GM18511 (cell line): Measurements from ENCODE around the gene CAPN9.
"Not testable (repeated sequence)": the region's sequence is repeated elsewhere in the genome, so short reads cannot be mapped to it uniquely, and the experiment has no call there.

Experiments
- ATAC-seq: cut with Tn5 transposase; IDR thresholded peaks from one replicate; pipeline ENCODE4 v1.9.1; 2021; ENCODE audit warnings: mild to moderate bottlenecking, moderate library complexity; ENCODE audit not compliant: unreplicated experiment

Gene CAPN9

DNA sequence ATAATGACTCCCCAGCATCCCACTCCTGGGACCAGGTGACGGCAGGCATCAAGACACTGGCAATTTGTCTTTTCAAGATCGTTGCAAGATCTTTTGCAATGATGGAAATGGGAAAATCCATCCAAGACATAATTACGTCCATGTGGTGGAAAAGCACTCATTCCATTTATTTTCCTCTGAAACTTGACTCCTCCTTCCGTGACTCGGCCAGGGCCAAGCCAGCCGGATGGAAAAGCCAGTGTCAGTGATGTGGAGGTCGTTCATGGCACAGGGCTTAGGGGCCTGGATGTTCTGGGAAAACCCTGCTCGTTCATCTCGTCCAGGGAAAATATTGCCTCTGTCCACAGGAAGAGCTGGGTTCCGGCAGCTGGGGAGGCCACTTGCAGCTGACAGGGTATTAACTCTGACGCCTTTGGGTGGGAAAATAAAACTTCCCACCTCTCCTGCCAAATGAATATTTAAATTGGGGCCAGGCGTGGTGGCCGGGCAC is 74.9 kb downstream of the CAPN9 start:
- ATAC-seq, result no peak

DNA sequence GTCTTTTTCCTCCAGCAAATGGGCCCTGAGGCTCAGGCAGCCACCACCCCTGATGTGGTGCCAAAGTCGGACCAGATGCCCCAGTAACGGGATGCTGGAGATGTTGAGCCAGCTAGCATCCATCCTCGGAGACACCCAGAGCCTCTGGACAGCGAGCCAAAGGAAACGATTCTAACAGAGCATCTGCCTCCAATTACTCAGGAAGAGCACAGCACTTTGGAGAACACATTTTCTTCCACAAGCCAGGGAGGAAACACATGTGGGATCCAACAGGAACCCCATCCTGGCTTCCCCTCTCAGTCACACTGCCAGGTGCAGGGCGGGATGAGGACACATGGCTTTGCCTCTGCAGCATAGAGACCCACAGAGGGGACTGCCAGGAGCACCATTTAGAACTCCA is 76.2 kb downstream of the CAPN9 start:
- no peak for ATAC-seq

DNA sequence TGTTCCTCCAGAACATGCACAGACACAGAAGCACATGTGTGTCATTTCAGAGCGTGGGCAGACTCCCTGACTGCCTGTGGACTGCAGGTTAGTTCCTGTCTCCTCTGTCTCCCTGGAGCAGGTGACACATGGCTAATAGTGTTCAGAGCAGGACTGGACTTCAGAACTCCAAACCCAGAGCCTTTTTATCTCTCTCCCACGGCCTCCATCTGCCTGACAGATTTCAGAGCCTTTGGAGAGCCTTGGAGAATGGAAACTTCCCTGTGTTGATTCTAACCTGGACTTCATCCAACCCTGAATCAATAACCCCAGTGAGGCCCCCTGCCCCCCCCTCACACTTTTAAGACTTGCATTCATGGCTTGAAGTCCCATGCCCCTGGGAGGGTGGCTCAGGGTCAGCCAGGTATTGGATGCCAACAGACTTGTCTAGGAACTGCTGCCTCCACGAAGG is 76.8 kb downstream of the CAPN9 start:
- no peak for ATAC-seq

DNA sequence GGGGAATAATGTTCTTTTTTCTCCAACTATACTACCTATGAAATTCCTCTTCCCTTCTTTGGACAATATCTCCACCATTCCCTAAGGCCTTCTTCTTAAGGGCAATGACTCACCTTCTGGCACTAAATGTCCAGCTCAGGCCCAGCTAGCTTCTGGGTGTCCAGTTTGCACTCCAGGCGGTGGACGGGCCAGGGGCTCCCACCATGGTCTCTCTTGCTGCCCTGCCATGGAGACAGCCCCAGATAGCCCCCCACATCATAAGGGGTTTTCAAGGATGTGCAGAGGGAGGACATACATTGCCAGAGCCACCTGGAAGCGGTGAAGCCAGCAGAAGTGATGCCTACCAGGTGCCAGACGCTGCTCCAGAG is 77.3 kb downstream of the CAPN9 start:
- no peak for ATAC-seq

DNA sequence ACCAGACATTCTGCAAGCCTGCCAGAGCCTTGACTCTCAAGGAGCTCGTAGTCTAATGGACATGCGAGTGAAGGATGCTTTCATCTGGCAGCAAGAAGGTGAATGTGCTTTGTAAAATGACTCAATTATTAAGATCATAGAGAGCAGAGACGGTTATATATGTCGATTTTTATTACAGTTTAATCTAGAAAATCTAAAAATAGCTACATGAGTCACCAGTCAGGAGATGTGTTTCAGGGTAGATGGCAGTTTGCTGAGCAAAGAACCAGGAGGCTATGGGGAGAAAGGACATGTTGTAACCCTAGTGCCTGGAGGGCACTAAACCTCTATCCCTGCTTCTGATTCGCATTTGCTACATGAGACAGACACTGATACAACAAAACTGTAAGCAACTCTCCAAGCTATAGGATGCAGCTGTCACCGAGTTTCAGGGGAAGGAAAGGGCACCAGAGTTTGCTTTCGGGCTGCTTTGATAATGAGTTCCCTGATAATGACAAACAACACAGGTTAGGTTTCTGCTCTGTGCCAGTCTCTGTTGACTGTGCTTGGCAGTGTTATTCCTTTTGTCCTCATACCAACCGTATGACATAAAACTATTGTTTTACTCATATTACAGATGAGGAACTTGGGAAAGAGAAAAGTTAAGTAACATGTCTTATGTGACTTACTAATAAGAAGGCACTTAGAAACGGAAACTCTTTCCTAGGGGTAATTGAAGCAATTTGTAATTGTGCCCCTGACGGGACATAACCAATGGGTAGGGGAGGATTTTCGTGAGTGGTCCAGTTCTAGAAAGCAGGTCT is 77.9 kb downstream of the CAPN9 start:
- no peak for ATAC-seq

DNA sequence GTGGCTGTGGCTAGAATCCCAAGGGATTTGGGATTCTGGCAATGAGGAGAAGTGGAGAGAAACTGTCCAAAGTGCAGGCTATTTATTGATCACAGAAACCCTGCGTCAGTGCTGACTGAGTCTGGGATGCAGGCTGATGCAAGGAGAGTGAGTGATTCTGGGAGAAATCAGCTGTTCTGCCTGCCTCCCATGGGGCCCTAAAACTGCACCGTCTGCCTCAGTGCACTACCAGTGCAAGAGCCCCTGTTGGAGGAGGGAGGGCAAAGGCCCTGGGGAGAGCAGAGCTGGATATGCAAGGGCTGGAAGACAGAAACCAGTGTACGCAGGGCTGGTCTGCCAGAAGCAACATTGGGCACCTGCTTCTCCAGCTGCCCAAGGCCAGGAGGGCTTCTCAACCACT is 78.6 kb downstream of the CAPN9 start:
- no peak for ATAC-seq

DNA sequence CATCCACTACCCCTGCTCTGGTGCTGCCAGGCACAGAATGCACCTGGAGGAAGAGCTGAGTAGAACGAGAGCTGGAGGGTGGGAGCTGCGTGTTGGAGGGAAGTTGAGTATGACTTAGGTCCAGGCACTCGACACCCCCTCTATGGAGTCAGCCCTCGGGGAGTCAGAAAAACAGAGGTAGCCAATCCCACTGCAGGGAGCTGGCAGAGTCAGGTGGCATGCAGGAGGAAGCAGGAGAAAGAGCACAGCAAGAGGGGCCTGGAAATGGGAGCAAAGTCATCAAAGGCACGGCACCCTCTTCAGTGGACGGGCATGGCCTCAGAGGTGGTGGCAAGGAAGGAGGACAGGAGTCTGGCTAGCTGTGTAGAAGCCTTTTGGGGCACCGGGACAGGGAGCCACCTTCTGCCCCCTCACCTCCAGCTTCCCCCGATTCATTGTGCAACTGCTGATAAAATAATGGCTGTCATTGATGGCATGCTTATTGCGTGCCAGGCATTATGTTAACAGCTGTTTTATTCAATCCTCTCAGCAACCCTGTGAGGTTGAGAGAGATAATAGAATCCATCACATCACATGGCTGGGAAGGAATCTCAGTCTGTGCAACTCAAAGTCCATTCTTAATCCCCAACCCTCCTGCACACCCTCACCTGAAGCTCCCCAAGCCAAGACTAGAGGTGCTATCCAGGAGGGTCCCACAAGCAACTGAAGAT is 79.1 kb downstream of the CAPN9 start:
- no peak for ATAC-seq

DNA sequence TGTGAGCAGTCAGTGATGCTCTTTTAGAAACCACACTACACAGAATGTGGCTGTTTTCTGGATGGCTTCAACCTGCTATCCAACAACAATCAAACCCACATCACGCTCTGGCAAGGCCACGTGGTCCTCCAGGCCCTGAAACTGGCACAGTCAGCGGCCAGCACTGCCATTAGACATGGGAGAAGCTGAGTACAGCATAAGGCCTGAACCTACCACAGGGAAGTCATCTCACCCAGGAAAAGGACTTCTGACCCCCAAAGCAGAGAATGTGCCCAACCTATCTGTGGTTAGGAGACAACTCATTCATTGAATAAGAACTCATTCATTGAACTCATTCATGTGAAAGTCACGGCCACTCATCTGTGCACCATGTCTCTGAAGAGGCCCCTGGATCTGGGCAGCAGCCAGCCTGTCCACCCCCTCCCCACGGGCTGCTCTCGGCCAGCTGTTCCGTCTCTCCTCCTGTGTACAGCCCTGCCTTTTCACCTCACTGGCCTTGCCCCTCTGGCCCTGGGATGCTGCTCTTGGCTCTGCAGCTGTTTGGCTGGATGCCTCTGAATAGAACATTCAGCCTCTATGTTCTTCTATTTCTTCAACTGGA is 80.0 kb downstream of the CAPN9 start:
- no peak for ATAC-seq

DNA sequence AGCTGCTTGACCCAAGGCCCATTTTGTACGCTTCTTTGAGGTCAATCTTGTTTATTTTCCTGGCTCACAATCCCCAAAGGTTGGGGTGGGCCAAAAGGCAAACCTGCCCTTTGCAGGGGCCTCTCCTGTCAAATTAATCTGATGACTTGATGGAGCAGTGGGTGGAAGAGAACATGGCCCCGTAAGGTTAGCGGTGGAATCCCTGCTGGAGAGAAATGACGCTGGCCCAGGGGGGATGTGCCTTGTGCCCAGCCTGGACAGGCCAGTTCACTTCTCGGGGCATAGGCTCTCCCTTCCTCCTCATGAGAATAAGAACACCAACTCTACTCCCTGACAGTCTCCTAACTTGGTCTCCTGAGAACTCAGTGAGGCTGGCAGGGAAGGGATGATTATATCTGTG is 80.6 kb downstream of the CAPN9 start:
- no peak for ATAC-seq

DNA sequence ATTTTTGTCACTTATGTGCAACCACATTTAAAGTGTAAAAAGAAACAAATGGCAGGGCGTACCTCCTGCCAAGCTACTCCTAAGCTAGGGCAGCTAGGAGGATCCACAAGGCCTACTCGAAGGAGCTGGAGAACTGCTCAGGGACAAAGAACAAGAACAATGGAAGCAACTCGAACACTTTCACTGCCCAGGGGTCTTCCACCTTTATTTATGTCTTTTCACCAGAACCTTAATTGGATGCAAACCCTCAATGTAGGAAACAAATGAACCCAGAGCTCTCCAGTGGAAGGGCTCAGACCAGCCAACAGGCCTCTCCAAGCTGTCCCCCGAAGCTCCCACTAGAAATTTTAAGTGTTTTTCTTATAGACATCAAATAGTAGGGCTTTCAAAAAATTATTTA is 81.2 kb downstream of the CAPN9 start:
- ATAC-seq, result no peak

DNA sequence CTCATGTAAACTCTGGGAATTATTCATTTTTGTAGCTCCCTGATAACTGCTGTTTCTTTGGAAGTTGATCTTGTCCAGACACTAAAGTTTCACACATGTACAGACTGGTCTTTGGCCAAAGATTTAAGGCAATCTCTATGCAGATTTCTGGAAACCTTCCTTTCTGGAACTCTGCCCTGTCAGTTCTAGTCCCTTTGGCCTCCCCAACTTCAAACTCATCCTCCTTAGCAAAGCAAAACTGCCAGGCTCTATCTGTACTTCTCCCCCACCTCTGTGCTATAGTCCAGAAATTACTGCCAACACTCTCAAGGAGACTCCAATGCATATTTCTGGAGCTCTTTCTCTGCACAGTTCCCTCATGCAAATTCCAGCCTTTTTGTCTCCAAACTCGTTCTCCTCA is 84.6 kb downstream of the CAPN9 start:
- no peak for ATAC-seq

DNA sequence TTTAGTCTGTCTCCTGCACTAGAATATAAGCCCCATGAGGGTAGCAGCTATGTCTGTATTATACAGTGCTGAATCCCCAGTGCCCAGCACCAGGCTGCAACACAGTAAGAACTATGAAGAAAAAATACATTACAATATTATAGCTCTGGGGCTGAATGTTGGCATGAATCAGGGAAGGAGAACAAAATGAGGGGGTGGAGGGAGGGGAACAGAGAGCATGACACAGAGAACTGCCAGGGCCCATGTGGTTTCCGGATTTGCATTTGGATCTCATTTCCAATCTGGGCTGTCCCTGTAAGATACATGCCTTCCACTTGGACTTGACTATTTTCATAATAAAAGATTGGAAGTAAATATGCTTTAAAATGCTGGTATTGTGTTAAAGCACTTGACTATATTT is 85.3 kb downstream of the CAPN9 start:
- no peak for ATAC-seq

DNA sequence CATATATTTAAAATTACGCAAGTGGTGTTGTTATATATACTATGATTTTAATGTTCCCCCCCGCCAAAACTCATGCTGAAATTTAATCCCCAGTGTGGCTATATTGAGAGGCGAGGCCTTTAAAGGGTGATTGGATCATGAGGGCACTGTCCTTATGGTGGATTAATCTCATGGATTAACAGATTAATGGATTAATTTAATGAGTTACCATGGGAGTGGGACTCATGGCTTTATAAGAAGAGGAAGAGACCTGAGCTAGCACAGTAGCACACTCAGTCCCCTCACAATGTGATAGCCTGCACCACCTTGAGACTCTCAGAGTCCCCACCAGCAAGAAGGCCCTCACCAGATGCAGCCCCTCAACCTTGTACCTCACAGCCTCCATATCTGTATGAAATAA is 86.3 kb downstream of the CAPN9 start:
- ATAC-seq, result no peak

DNA sequence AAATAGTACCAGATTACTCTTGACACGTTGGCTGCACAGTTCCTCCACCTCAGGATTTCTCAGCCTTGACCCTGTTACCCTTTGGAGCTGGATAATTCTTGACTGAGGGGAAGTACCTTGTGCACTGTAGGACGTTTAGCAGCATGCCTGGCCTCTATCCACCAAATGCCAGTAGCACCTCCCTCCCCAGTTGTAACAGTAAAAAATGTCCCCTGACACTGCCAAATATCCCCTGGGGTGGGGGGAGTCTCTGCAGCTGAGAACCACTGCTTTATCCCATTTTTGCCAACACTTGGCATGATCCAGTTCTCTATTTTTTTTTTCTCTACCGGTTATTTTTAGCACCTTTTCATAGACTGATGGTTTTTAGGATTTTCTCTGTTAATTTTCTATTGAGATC is 87.1 kb downstream of the CAPN9 start:
- no peak for ATAC-seq

DNA sequence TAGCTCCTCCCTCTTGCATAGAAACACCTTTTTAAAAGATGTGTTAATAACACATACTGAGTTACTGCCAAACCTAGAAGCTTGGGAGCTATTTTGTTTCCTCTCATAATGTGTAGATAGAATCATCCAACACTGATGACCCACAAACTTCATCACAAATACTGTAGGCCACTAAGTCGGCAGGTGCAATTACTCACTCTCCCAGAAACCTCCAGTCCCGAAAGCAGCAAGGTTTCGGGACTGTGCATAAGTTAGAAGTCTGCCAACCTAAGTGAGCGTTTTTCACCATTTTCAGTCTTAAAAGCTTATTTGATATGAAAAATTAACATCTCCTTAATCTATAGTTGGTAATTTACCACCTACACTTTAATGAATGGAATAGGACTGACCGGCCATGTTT is 89.2 kb downstream of the CAPN9 start:
- no peak for ATAC-seq

DNA sequence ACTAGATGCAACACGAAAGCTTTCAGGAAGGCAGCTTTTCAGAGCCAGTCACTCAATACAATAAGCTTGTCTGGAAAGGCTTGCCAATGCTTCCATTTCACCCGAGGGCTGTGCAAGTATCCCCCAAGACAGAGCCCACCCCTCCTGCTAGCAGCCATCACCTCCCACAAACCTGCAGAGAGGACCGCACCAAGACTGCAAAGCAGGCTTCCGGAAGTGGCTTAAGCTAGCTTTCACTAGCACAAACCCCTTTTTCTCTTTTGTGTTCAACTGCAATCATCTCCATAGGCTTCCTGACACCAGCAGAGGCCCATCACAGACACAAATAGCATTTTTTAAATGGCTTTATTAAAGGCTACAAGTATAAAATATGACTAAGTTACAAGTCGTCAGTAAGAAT is 89.6 kb downstream of the CAPN9 start:
- no peak for ATAC-seq

DNA sequence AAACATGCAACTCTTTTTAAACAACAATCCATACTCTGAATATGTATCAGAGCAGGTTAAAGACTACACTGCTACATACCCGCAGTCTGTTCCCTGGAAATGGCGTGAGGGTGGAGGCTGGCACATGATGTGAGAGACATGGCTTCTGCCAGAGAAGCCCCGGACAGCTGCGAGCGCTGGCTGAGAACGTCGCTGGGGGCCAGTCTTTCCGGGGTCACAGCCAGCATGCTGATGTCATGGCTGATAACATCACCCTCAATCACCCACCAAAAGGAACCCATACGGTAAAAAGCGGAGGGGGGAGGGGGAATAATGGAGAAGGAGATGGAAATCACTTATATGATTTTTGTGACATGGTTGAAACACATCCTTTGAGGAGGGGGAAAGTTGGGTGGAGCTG is 92.0 kb downstream of the CAPN9 start:
- no peak for ATAC-seq

DNA sequence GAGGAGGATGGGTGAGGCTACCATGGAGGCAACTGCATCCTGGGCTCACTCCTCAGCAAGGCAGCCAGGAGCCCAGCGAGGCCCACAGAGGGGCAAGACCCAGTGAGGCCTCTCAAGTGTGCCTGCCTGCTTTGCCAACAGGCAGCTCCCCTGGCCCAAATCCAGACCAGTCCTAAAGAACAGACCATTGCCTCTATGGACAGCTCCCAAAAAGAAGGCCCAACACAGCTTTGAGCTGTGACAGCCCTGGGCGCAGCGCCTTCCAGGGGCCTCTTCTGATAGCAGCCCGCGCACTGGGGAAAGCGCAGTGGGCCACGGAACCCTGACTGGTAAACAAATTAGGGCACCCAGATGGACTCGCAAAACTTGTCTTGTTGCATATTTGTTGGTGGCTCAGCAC is 95.6 kb downstream of the CAPN9 start:
- ATAC-seq, result no peak

DNA sequence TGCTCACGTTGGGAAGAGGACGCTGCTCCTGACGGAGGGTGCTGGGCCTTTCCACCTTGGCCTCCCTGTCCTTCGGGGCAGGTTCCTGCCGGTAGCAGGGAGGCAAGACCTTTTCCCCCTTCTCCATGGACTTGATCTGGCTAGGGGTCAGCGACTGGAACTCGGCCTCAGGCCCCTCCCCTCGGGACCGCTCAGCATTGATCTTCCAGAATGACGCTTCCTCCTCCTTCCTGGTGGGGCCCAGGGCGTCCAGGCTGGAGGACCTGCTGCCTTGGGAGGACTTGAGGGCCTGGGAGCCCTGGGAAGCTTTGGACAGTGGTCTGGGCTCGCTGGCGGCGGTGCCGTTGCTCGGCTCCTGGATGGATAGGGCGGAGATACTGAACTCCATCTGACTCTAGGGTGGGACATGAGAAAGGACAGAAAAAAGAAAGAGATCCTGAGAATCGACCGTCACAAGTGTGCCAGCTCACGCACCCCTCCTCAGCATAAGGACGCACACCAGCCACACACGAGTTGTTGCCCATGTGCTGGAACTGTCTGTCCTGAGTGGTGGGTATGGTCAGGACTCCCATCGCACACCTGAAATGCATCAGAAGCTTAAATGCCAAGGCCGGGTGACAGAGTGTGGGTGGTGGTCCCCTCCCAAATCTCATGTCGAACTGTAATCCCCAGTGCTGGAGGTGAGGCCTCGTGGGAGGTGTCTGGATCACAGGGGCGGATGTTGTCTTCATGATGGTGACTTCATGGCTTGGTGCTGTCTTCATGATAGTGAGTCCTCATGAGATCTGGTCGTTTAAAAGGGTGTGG is 96.5 kb downstream of the CAPN9 start:
- no peak for ATAC-seq

DNA sequence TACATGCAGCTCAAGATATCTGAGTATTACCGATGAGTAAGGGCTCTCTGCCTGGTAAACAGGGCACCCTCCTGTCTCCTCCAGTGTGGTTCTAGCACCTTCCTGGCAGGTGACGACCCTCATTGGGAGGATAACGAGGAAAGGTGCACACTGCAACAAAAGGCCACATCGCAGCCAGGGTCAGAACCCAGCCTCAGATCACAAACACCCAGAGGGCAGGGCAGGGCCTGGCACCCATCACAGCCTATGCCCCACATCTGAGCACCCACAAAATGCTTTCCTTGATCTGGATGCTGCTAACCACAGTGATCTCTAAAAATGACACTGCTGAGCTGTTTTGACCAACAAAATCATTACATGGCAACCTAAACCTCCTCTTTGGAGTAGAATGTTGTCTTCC is 97.4 kb downstream of the CAPN9 start:
- ATAC-seq, result no peak

DNA sequence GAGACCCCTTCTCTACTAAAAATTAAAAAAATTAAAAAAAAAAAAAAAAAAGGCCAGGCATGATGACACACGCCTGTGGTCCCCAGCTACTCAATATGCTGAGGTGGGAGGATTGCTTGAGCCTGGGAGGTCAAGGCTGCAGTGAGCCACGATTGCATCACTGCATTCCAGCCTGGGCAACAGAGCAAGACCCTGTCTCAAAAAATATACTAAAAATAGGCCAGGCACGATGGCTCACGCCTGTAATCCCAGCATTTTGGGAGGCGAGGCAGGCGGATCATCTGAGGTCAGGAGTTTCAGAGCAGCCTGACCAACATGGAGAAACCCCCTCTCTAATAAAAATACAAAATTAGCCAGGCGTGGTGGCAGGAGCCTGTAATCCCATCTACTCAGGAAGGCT is 98.0 kb downstream of the CAPN9 start:
- ATAC-seq, result not testable (repeated sequence)
